ENCODE results near the gene TAF6. TPM values are rescaled to one million over a fixed set of nuclear protein-coding genes. Genes with fewer than 3 reads are reported as not detected.

The TAF6 gene
- total and polyA plus RNA-seq, 12 donors: 23.5 to 43.3 (median 31.0) TPM

DNA sequence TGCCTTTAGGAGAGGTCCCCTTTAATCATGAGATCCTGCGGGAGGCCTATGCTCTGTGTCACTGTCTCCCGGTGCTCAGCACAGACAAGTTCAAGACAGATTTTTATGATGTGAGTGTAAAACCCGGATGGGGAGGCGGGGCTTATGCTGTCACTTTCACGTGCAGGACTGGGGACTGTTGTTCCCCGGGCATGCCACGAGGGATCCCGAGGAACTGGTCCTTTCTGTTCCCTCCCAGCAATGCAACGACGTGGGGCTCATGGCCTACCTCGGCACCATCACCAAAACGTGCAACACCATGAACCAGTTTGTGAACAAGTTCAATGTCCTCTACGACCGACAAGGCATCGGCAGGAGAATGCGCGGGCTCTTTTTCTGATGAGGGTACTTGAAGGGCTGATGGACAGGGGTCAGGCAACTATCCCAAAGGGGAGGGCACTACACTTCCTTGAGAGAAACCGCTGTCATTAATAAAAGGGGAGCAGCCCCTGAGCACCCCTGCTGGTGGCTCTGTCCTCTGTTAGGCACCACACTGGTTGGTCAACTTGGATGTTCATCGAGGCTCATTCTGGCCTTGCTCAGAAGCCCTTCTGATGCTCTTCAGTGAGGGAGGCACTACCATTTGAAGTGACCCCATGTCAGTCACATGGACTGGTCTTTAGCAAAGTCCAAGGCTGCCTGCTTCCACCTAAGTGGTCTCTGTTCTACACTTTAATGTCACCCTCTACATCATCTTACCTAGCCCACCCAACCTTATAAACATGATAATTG lies 27.6 kb downstream of the TAF6 start:
- DNase-seq (no peak), ATAC-seq (no peak)
- H3K27me3 ChIP-seq: no peaks in the 10 kb centered on the region
- peaks cover 0 to 68% (median 56%) of the 10 kb centered on the region in 9 donors for H3K36me3 ChIP-seq
- intact Hi-C loops (cut with DNase I): no loop called here
- H3K27ac ChIP-seq: no peak overlapping the region
- no peak overlapping the region for H3K4me3 ChIP-seq
- 57 to 67% methylated on average over 19 of the region's 19 CpGs for WGBS, 2 donors
- peaks cover 5 to 39% (median 23%) of the 10 kb centered on the region in 9 donors for H3K4me1 ChIP-seq
- no peaks in the 10 kb centered on the region for H3K9me3 ChIP-seq
- TF ChIP-seq, protein P1, sequence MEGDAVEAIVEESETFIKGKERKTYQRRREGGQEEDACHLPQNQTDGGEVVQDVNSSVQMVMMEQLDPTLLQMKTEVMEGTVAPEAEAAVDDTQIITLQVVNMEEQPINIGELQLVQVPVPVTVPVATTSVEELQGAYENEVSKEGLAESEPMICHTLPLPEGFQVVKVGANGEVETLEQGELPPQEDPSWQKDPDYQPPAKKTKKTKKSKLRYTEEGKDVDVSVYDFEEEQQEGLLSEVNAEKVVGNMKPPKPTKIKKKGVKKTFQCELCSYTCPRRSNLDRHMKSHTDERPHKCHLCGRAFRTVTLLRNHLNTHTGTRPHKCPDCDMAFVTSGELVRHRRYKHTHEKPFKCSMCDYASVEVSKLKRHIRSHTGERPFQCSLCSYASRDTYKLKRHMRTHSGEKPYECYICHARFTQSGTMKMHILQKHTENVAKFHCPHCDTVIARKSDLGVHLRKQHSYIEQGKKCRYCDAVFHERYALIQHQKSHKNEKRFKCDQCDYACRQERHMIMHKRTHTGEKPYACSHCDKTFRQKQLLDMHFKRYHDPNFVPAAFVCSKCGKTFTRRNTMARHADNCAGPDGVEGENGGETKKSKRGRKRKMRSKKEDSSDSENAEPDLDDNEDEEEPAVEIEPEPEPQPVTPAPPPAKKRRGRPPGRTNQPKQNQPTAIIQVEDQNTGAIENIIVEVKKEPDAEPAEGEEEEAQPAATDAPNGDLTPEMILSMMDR (IDR thresholded peaks at IDR 0.05): no peak

DNA sequence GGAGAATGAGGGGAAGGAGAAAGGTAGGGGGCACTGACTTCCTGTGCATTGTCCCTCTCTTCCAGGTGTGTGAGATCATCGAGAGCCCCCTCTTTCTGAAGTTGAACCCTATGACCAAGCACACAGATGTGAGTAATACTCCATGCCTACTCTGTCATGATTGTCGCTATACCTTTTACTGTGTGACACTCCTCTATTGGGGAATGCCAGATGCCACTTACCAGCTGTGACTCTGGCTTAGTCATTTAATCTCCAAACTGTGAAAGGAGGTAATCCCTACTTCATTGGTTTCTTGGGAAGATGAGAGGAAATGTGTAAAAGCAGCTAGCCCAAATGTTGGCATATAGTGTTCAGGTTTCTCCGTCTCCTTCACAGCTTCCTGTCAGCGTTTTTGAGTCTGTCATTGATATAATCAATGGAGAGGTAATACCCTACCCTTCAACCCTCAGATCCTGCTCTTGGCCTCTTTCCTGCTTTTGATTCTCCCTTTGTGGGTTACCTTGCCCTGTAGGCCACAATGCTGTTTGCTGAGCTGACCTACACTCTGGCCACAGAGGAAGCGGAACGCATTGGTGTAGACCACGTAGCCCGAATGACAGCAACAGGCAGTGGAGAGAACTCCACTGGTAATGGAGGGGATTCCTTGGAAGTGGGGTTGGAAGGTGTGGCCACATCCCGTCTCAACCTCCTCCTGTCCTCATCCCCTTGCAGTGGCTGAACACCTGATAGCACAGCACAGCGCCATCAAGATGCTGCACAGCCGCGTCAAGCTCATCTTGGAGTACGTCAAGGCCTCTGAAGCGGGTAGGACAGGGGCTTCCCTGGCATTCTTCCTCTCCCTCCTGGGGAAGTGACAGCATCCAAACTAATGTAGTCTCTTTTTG lies 28.4 kb downstream of the TAF6 start:
- peaks cover 5 to 44% (median 23%) of the 10 kb centered on the region in 9 donors for H3K4me1 ChIP-seq
- H3K27me3 ChIP-seq: no peaks in the 10 kb centered on the region
- no peaks in the 10 kb centered on the region for H3K9me3 ChIP-seq
- intact Hi-C loops (cut with DNase I): no loop called here
- H3K27ac ChIP-seq: no peak overlapping the region
- no peak for ATAC-seq
- no peak overlapping the region for H3K4me3 ChIP-seq
- no peak for DNase-seq
- 87 to 92% methylated on average over 14 of the region's 14 CpGs for WGBS, 2 donors
- H3K36me3 ChIP-seq: peaks cover 0 to 60% (median 49%) of the 10 kb centered on the region in 9 donors
- TF ChIP-seq, protein P1 (IDR thresholded peaks at IDR 0.05): no peak

DNA sequence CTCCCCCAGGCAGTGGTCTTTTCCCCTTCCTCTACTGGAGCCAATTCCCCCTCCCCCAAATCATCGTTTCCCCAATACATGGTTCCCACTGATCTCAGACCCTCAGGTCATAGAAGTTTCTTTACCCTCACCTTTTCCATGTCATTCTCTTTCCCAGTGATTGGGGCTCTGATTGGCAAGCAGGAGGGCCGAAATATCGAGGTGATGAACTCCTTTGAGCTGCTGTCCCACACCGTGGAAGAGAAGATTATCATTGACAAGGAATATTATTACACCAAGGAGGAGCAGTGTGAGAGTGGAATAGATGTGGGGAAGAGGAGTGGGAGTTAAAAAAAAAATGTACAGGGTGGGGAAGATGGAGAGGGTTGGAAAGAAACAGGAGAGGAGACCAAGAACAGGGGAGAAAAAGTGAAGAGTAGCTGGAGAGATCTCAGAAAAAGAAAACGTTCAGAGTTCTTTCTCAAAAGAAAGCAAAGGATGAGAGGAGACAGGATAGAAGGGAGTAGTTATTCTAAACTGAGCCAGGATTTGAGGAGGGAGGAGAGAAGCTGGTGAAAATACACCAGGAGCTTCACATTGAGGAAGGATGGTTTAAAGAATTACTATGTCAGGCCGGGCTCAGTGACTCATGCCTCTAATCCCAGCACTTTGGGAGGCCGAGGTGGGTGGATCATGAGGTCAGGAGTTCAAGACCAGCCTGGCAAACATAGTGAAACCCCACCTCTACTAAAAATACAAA lies 29.5 kb downstream of the TAF6 start:
- H3K36me3 ChIP-seq: peaks cover 0 to 49% (median 37%) of the 10 kb centered on the region in 9 donors
- H3K27me3 ChIP-seq: no peaks in the 10 kb centered on the region
- peak overlapping the region; percentile 43 to 96 (median 84) for H3K4me3 ChIP-seq
- WGBS, 2 donors: 30 to 42% methylated on average over 7 of the region's 7 CpGs
- DNase-seq: no peak
- H3K4me1 ChIP-seq: peaks cover 5 to 44% (median 23%) of the 10 kb centered on the region in 9 donors
- intact Hi-C loops (cut with DNase I): loop anchor here in 3 of 10 donors (5.0 to 10.0 kb wide), 3 partner anchors 38 to 175 kb away; partner anchors contain the start of genes TRIM4 (in 2 of the 3) and MBLAC1 (in 1 of the 3)
- no peak for ATAC-seq
- H3K9me3 ChIP-seq: no peaks in the 10 kb centered on the region
- H3K27ac ChIP-seq: peak overlapping the region; percentile 42 to 98 (median 93)
- TF ChIP-seq, protein P1 (IDR thresholded peaks at IDR 0.05): no peak

Measured in heart right ventricle (tissue), 16 donors.